ENCODE data around the gene NBEA.
"Not testable (repeated sequence)": the region's sequence is repeated elsewhere in the genome, so short reads cannot be mapped to it uniquely, and the experiment has no call there.

The NBEA gene

GRCh38 chr13:34941835-34942731 lies at the start of gene NBEA:
Gene NBEA, plus strand, starts transcription at chr13:34942270. Its CDS starts 551 bp downstream, at chr13:34942821.
- DNase-seq (ENCODE audit: low spot score) = peak; percentile 85

- no peak for DNase-seq (ENCODE audit: low spot score)
Measured at GRCh38 chr13:34894756-34895155, 47.3 kb upstream of the NBEA start.

GRCh38 chr13:34897220-34897619 lies 44.9 kb upstream of the NBEA start:
- no peak for DNase-seq (ENCODE audit: low spot score)

- no peak for DNase-seq (ENCODE audit: low spot score)
Measured at GRCh38 chr13:34899888-34900287, 42.2 kb upstream of the NBEA start.

GRCh38 chr13:34900288-34900739 lies 41.8 kb upstream of the NBEA start:
- DNase-seq (ENCODE audit: low spot score) = no peak

GRCh38 chr13:34901572-34901971 lies 40.5 kb upstream of the NBEA start:
- DNase-seq (ENCODE audit: low spot score) = no peak

GRCh38 chr13:34911159-34911558 lies 30.9 kb upstream of the NBEA start:
- DNase-seq (ENCODE audit: low spot score) = no peak

GRCh38 chr13:34913040-34913439 lies 29.0 kb upstream of the NBEA start:
- no peak for DNase-seq (ENCODE audit: low spot score)

- no peak for DNase-seq (ENCODE audit: low spot score)
Measured at GRCh38 chr13:34914416-34914815, 27.7 kb upstream of the NBEA start.

GRCh38 chr13:34926508-34926907 lies 15.6 kb upstream of the NBEA start:
- DNase-seq (ENCODE audit: low spot score) = no peak

- DNase-seq (ENCODE audit: low spot score) = not testable (repeated sequence)
Measured at GRCh38 chr13:34928676-34929075, 13.4 kb upstream of the NBEA start.

- DNase-seq (ENCODE audit: low spot score) = no peak
Measured at GRCh38 chr13:34931572-34931971, 10.5 kb upstream of the NBEA start.

GRCh38 chr13:34933349-34933748 lies 8.7 kb upstream of the NBEA start:
- DNase-seq (ENCODE audit: low spot score) = no peak

- DNase-seq (ENCODE audit: low spot score) = no peak
Measured at GRCh38 chr13:34933786-34934185, 8.3 kb upstream of the NBEA start.

- DNase-seq (ENCODE audit: low spot score) = no peak
Measured at GRCh38 chr13:34935841-34936240, 6.2 kb upstream of the NBEA start.

- no peak for DNase-seq (ENCODE audit: low spot score)
Measured at GRCh38 chr13:34939771-34940170, 2.3 kb upstream of the NBEA start.

GRCh38 chr13:34941436-34941834 lies 635 bp upstream of the NBEA start:
- DNase-seq (ENCODE audit: low spot score) = no peak

- peak; percentile 11 for DNase-seq (ENCODE audit: low spot score)
Measured at GRCh38 chr13:34942732-34943435, 814 bp downstream of the NBEA start.

GRCh38 chr13:34943436-34944273 lies 1.6 kb downstream of the NBEA start:
- DNase-seq (ENCODE audit: low spot score) = no peak

- DNase-seq (ENCODE audit: low spot score) = no peak
Measured at GRCh38 chr13:34944274-34944634, 2.2 kb downstream of the NBEA start.

- no peak for DNase-seq (ENCODE audit: low spot score)
Measured at GRCh38 chr13:34944751-34945150, 2.7 kb downstream of the NBEA start.

- no peak for DNase-seq (ENCODE audit: low spot score)
Measured at GRCh38 chr13:34951528-34951927, 9.5 kb downstream of the NBEA start.
